ENCODE data around the gene FZD2.
"Not testable (repeated sequence)": the region's sequence is repeated elsewhere in the genome, so short reads cannot be mapped to it uniquely, and the experiment has no call there.

FZD2 gene

DNA sequence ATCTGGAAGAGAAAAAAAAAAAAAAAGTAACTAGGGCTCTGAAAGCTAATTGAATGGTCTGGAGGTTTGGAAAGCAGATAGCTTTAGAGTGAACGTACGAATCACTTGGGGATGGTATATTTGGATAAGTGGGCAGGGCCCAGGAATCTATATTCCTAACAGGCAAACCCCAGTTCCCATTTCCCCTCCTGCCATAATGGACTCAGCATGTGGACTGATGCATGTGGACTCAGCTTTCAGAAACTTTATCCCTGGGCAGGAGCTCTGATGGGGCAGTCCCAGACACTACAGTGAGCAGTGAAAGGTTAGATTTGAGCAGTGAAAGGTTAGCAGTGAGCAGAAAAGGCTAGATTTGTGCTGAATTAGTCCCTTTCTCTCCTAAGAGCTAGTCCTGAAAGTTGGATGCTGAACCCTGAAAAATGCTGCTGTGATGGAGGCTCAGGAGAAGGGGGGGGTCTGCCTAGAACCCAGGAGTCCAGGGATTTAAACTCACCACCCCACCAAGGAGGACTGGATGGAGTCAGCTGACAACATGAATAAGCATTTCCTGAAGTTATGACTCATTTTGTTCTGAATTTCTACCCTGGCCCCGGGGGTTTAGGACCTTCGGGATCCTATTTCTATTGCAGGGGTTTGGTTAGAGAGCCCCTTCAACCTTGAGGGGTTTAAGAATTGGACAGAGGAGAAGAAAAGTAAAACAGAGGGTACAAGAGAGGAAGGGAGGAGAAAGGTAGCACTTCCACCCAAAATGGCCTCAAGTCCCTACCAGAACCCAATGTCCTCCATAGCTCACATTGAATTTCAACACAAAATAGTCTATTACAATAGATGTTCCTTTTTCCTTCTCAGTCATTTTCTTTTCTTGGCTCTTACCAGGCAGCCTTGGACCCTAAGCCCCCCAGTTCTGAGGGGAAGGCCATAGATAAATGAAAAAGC, 10.3 kb upstream of the FZD2 start:
- no peak for DNase-seq

DNA sequence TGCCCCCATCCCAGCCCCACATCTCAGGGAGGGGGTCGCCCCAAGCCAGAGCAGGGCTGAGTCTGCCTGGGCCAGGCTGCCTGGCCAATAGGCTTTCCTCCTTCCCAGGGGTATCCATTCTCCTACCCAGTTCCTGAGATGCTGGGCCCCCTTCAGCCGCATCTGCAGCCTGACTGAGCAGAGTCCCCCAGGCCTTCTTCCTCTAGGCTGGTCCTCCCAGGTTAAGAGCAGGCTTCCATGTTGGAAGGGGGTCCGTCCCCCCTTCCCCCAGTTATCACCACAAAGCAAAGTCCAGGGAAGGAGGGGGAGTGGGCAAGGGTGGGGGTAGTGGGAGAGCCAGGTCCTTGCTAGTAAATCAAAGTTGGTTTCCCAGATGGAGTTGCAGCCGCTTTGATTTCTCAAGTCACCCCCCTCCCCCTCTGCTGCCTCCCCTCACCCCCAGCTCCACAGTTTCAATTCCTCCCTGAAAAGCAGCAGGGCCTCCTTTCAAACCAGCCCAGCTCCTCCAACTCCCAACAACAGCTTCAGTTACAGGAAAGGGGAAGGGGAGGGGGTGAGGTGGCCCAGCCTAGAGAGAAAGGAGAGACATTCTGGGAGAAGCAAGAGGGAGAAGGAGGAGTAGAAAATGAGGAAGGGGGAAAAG, 9.5 kb upstream of the FZD2 start:
- DNase-seq, result no peak

DNA sequence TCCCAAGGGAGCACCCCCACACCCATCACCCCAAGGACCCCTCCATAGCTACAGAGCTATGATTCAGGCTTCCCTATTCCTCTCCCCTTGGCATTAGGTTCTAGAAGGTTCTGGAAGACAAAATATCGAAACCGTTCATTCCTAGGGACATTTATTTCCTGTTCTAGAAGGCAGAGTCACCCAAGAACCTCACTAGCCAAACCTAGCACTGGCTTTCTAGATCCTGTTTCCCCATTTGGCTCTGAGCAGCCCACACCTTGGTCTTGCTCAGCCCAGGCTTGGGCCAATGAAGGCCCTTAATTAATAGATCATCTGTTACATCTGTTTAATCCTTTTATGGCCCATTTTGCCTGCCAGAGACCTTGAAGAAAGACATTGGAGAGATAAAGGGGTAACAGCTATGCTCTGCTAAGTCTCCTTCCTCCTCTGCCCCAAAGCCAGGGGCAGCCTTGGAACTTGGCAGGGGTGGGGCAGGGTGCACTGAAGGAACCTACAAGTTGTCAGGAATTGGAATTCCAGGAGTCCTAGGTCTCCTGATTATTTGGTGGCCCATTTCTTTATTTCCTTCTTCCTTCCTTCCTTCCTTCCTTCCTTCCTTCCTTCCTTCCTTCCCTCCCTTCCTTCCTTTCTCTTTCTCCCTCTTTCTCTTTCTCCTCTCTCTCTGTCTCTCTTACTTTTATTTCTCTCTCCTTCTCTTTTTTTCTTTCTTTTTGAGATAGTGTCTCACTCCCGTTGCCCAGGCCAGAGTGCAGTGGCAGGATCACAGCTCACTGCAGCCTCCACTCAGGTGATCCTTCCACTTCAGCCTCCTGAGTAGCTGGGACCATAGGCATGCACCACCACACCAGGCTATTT, 8.7 kb upstream of the FZD2 start:
- DNase-seq, result no peak

DNA sequence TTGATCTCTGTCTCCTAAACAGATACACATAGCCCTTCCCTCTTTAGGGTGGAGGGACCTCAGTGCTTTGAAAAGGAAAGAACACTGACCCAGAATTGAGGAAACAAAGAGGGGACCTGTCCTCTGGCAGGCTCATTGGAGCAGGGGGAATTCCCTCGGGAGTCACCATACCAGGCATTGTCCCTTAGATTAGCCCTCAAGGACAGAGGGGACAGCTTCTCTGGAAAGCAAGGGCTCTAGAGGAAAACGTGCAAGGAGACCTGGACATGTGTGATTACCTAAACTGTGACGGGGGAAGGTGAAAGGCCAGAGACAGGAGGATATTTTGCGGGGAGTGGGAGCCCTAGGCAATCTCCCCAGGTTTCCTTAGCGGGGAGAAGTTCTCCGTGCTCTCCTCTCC, 7.6 kb upstream of the FZD2 start:
- no peak for DNase-seq

DNA sequence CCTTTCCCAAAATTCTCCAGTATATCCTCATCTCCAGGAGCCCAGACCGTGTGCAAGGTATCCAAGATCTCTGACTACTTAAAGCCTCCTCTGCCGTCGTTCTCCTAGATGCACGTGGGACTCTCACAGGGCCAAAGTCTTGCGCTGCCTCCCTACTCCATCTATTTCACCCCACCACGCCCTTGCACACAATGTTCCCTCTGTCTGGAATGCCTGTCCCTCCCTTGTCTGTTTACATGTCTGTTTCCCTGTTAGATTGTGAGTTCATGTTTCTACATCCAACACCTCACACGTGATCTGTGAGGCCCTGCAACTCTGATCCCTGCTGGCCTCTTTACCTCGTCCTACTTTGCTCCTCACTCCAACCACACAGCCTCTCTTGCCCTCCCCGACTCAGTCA, 4.9 kb upstream of the FZD2 start:
- no peak for DNase-seq

DNA sequence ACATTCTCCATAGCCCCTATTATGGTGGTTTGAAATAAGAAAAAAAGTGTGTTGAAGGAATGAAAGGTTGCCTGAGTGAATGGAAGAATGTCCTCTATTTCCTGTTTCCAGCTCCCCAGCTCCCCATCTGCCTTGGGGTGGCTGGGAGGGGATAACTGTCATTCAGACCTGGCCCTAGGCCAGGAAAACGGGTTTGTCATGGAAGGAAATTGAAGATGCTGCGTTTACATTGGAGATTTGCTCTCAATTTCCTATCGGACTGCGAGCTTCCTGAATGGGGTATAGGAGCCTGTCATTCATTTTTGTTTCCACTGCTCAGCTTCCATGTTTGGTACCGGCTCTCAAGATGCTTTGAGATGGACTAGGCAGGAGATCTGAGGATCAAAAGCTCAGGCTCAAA, 2.2 kb upstream of the FZD2 start:
- no peak for DNase-seq

DNA sequence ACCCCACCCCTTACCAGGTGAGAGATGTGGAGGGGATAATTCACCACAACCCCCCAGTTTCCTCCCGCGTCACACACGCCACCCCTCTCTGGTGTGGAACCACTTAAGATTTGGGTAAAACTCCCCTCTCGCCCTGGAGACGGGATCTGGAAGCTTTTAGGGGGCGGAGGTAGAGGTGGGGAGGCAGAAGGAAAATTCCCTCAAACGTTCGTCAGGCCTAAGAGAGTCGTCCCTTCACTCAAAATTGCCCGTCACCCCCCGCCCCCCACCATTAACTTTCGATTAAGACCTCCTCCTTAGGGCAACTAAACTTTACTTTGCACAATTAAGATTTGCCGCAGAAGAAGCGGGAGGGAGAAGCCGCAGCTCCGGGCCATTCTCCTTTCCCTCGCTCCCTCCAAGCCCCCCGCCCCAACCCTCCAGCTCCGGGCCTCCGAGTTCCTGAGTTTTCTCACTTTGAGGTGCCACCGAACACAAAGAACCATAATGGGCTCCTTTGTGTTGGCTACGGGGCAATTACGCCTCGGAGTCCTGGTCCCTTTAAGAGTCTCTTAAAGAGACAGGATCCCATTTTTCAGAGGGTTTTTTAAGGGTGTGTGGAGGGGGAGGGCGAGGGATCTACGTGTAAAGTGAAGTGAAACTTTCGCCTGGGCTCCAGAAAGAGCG, 985 bp upstream of the FZD2 start:
- peak; percentile 22 for DNase-seq

DNA sequence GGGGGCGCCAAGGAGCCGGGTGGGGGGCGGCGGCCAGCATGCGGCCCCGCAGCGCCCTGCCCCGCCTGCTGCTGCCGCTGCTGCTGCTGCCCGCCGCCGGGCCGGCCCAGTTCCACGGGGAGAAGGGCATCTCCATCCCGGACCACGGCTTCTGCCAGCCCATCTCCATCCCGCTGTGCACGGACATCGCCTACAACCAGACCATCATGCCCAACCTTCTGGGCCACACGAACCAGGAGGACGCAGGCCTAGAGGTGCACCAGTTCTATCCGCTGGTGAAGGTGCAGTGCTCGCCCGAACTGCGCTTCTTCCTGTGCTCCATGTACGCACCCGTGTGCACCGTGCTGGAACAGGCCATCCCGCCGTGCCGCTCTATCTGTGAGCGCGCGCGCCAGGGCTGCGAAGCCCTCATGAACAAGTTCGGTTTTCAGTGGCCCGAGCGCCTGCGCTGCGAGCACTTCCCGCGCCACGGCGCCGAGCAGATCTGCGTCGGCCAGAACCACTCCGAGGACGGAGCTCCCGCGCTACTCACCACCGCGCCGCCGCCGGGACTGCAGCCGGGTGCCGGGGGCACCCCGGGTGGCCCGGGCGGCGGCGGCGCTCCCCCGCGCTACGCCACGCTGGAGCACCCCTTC, 484 bp downstream of the FZD2 start:
- DNase-seq, result peak; percentile 27

DNA sequence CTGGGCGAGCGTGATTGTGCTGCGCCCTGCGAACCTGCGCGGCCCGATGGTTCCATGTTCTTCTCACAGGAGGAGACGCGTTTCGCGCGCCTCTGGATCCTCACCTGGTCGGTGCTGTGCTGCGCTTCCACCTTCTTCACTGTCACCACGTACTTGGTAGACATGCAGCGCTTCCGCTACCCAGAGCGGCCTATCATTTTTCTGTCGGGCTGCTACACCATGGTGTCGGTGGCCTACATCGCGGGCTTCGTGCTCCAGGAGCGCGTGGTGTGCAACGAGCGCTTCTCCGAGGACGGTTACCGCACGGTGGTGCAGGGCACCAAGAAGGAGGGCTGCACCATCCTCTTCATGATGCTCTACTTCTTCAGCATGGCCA, 1.0 kb downstream of the FZD2 start:
- no peak for DNase-seq

DNA sequence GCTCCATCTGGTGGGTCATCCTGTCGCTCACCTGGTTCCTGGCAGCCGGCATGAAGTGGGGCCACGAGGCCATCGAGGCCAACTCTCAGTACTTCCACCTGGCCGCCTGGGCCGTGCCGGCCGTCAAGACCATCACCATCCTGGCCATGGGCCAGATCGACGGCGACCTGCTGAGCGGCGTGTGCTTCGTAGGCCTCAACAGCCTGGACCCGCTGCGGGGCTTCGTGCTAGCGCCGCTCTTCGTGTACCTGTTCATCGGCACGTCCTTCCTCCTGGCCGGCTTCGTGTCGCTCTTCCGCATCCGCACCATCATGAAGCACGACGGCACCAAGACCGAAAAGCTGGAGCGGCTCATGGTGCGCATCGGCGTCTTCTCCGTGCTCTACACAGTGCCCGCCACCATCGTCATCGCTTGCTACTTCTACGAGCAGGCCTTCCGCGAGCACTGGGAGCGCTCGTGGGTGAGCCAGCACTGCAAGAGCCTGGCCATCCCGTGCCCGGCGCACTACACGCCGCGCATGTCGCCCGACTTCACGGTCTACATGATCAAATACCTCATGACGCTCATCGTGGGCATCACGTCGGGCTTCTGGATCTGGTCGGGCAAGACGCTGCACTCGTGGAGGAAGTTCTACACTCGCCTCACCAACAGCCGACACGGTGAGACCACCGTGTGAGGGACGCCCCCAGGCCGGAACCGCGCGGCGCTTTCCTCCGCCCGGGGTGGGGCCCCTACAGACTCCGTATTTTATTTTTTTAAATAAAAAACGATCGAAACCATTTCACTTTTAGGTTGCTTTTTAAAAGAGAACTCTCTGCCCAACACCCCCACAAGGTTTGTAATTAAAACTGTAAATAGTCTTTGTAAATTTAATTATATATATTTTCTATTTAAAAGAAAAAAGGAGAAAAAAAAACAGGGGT, 1.7 kb downstream of the FZD2 start:
- no peak for DNase-seq

DNA sequence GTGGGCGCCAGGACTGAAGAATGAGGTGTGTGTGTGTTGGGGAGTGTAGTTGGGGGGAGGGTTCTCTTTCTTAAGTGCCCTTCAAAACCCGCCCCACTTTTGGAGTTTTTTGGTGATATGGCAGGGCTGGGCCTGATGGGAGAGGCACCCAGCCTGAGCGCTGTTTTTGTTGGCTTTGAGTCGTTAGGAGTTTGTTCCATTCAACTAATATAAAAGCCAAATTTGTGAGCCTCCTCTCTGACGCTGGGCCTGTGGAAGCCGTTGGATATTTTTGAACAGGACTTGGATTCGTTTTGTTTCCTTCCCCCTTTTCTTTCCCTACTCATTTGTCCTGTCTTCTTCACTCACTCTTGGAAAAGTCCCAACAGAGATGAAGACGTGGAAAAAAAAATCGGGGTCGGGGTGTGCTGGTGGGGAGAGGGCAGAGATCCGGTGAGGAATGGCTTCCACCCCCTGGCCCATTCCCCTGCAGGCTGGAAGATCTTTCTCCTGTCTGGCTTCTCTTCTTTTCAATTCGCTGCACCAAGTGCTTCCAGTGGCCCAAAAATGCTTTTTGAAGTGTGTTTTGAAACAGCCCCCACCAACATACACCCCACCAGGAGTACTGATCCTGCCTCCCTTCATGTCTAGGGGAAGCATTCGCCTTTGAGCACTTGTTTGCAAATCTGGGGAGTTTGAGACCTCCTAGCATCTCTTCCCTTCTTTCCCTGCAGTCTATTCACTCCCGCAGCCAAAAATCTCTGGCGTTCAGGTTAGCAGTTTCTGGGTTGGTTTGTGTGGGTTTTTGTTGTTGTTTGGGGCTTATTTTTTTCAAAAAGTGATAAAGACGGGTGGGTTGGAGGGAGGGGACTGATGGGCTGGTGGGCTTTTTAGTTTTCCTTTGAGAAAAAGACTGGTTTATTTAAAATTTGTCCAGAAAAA, 2.6 kb downstream of the FZD2 start:
- no peak for DNase-seq

DNA sequence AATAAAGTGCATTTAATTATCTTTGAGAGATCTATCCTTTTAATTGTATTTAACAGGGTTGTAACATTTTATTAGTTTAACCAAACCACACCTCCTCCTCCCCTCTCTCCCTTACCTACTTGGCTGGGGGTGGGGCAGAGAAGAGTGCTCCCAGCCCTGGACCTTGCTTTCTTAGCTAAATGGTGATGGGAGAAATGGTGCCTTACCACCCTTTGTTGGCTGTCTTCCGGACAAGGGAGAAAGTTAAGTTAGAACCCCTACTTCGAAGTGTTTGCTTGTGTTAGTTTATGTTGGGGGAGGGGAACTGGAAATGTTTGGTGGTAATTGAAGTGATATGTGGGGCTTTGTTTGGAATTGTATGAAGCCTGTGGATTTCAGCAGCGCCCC, 3.9 kb downstream of the FZD2 start:
- DNase-seq, result no peak

DNA sequence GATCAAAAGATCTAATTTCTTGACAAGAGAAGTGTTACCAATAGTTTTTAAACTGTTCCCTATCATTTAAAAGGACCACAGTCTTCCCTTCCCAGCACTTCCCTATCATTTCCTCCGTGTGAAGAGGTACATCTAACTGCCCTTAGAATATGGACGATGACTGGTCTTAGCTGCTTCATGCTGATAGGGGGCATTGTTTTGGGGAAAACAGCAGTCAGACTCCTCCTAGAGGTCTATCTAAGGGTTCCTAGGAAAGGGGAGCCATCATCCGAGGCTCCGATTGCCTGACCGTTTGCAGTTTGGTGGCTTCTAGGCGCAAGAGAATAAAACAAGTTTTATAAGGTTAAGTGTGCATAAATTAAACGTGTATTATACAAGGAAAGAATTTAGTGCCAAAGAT, 7.1 kb downstream of the FZD2 start:
- DNase-seq, result no peak

DNA sequence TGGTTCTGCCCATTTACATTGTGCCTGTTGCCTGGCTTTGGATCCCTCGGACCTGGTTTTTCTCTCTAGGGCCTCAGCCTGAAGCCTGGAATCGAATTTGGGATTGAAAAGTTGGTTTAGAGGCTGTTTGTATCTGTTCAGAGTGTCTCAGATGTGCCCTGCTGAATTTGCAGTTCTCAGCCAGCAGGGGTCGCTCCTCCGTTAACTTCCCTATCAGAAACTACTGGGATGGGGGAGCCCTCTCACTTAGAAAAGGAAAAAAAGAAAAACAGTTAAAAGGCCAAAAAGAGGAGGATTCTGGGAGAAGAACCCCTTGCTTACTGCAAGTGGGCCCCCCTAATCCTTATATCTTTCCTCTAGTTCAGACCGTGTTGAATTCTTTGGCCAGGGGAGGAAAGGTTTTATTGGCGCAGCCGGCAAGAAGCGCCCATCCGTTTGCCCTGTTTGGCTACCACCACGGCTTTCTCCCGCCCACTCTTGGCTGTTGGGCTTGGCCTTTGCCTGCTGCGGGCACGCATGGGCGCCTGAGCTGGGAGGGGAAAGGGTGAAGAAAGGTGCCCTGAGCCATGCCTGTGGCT, 8.7 kb downstream of the FZD2 start:
- DNase-seq, result no peak

DNA sequence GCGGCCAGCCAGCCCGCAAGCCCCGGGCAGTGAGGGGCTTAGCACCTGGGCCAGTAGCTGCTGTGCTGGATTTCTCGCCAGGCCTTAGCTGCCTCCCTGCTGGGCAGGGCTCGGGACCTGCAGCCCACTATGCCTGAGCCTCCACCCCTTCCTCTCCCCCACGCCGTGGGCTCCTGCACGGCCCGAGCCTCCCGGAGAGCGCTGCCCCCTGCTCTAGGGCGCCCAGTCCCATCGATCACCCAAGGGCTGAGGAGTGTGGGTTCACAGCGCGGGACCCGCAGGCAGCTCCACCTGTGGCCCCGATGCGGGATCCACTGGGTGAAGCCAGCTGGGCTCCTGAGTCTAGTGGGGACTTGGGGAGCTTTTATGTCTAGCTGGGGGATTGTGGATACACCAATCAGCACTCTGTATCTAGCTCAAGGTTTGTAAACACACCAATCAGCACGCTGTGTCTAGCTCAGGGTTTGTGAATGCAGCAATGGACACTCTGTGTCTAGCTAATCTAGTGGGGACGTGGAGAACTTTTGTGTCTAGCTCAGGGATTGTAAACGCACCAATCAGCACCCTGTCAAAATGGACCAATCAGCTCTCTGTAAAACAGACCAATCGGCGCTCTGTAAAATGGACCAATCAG, 11.1 kb downstream of the FZD2 start:
- DNase-seq, result not testable (repeated sequence)

DNA sequence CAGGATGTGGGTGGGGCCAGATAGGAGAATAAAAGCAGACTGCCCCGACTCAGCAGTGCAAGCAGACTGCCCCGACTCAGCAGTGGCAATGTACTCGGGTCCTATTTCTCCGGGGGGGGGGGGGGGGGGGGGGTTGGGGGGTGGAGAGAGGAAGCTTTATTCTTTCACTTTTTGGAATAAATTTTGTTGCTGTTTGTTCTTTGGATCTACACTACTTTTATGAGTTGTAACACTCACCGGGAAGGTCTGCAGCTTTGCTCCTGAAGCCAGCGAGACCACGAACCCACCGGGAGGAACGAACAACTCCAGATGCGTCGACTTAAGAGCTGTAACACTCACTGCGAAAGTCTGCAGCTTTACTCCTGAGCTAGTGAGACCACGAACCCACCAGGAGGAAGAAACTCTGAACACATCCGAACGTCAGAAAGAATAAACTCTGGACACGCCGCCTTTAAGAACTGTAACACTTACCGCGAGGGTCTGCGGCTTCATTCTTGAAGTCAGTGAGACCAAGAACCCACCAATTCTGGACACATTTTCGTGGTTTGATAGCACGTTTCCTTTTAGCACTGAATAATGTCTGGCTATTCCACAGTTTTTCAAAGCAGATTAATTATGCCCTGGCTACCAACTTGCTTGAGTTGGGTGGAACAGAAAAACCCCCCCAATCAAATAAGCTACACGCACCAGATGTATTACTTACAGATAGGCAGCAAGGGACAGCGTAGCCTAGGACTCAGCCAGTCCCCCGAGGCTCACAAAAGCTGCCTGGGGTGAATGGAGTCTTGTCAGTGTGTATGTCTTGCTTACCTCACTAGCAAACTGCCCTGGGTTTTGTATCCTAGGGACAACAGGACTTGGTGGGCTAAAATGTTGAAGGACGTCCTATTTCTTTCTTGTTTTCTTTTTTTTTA, 11.9 kb downstream of the FZD2 start:
- no peak for DNase-seq

DNA sequence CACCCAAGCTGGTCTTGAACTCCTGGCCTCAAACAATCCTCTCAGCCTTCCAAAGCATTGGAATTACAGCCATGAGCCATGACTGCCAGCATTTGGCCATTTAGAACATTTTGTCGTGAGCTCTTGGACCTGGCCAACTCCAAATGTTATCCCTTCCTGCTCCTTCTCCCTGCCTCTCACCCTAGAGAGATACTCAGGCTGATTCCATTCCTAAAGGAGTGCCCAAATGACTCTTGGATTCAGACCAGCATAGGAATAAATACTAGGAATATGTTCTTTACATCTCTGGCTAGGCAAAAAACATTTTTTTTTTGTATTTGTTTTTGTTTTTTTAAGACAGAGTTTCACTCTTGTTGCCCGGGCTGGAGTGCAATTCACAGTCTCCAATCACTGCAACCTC, 15.5 kb downstream of the FZD2 start:
- DNase-seq, result no peak

DNA sequence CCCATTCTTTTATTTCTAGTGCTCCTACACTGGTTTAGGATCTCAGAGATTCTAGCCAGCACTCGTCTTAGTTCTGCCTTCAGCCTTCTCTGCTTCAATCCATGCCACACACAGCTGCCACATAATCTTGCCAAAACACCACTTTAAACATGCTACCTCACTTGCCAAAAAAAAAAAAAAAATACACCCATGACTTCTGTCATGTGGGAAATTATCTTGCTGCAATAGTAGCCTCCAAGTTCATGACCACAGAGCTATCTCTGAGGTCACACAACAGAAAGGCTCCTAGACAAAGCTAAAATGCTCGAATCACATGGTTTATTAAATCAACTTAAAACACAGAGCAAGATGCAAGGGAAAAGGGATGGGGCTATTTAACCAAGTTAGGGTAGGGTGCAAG, 18.1 kb downstream of the FZD2 start:
- DNase-seq, result no peak
